GM12872 (cell line): ENCODE measurements around the gene BMERB1.

Source experiments
- TF ChIP-seq, protein P1 (sequence below): IDR thresholded peaks from 3 replicates; pipeline ENCODE4 v1.5.1; 2011; ENCODE audit warnings: low read depth, mild to moderate bottlenecking, low read length, moderate library complexity; ENCODE audit not compliant: insufficient read depth

The BMERB1 gene

GRCh38 chr16:15599303-15600070, 165.1 kb downstream of the BMERB1 start:
- TF ChIP-seq, protein P1, sequence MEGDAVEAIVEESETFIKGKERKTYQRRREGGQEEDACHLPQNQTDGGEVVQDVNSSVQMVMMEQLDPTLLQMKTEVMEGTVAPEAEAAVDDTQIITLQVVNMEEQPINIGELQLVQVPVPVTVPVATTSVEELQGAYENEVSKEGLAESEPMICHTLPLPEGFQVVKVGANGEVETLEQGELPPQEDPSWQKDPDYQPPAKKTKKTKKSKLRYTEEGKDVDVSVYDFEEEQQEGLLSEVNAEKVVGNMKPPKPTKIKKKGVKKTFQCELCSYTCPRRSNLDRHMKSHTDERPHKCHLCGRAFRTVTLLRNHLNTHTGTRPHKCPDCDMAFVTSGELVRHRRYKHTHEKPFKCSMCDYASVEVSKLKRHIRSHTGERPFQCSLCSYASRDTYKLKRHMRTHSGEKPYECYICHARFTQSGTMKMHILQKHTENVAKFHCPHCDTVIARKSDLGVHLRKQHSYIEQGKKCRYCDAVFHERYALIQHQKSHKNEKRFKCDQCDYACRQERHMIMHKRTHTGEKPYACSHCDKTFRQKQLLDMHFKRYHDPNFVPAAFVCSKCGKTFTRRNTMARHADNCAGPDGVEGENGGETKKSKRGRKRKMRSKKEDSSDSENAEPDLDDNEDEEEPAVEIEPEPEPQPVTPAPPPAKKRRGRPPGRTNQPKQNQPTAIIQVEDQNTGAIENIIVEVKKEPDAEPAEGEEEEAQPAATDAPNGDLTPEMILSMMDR, result no peak

DNA sequence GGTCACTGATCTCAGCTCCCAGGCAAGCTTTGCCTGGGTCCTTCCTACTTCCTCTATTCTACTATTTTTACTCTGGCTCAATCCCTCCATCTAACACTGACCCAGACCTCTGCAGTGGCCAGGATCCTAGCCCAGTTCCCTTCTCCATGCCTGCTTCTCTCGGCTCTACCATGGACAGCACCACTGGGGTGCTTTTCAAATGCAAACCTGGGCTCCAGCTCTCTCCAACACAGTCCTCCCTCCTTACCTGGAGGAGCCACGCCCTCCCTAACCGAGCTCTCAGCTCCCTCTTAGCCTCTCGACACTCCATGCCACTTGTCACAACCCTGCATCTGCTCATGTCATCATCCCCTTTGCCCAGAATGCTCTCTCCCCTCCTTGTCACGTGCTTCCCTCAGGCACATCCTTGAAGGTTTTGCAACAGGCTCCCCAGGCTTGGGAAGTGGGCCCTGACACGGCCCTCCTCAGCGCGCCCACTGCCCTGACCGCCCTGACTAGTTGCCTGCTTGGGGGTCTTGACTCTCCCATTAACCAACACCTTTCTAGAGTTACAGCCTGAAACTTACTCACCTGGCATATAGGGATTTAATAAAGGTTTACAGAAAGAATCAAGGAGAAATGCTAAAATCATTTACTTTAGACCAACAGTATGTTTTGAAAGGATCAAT, 167.0 kb downstream of the BMERB1 start:
- TF ChIP-seq, protein P1, result no peak

GRCh38 chr16:15602285-15603044, 168.1 kb downstream of the BMERB1 start:
- TF ChIP-seq, protein P1, result no peak

GRCh38 chr16:15604460-15605440, 170.4 kb downstream of the BMERB1 start:
- TF ChIP-seq, protein P1, result no peak

DNA sequence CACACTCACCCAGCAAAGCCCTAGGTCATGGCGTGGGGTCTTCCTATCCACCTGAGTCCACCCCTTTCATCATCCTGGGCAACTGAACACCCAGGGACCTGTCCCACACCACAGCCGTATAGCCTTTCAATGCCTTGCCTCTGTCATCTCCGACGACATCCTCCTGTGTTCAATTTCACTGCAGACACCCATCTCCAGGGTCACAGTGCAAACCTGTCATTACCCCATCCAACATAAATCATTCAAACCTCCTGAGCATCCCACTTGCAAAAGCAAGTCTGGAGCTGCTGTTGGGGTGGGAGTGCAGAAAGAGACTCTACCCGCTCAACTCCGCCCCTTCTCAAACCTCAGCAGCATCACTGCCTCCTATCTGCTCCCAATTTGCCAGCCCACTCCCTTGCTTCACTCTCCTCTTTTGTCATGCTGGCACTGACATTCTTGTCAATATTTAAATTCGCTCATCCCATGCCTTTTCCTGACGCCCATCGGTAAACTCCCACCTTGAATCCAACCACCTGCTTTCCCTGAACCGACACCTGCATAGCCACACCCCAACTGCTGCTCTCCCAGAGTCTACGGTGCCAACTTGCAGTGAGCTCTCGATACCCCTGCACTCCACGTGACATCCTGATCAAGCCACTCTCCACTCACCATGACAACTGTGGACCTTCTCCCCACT, 171.6 kb downstream of the BMERB1 start:
- TF ChIP-seq, protein P1, result no peak

DNA sequence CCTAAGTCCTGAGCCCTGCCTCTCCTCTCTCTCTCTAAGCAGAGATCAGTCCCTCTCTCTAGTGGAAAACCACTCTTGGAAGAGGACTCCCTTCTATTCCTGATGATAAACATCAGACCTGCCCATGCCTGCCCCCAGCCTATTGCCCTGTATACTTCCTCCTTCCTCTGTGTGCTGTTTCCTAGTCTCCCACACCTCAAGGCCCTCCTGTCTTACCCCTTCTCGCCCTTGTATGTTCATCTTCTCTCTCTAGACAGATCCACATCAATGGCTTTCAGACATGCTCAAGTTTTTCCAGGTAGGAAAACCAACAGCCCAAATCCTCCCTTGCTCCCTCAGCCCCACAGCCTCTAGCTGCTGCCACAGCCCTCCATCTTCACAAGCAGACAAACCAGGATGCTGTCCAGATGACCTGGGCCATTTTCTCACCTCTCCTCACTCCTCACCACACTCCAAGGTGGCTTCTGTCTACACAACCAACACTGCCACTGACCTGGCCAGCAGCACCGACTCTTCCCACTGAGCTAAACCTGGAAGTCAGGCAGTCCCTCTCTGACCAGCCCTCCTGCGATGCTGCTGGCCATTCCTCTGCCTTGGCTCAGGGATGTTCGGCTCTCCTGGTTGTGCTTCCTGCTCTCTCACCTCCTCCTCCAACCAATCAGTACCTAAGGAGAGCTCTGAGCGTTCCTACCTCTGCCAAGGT, 172.3 kb downstream of the BMERB1 start:
- TF ChIP-seq, protein P1, result no peak
